HL-60/S4 treated with phorbol 12-myristate 13-acetate at 8.2 ng/mL for 4 days and 3 days (cell line): Measurements from ENCODE around the gene SBNO2.
"Not testable (repeated sequence)": the region's sequence is repeated elsewhere in the genome, so short reads cannot be mapped to it uniquely, and the experiment has no call there.

Experiments
- in situ Hi-C: fragments of 300-500 bp; cut with MboI; formaldehyde crosslinking; loops from 2 replicates; pipeline ENCODE4 v1.15.0; 2022; ENCODE audit warnings: low sequenced_read_pairs

SBNO2 gene

DNA sequence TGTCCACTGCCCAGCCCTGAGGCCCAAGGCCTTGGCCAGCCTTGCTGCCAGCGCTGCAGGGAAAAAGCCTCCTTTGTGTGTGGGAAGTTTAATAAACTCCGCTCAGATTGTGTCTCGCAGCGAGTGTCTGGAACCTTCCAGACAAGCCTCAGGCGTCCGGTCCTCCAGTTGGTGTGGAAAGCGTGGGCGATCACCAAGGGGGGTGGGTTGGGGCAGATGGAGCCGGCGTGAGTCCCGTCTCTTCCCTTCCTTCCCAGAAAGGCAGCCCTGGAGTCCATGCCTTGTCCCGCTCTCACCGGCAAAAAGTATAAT is 36.1 kb upstream of the SBNO2 start:
- in situ Hi-C loops: no loop called here

GRCh38 chr19:1208830-1209229 is 34.8 kb upstream of the SBNO2 start:
- in situ Hi-C loops: not testable (repeated sequence)

- in situ Hi-C loops: no loop called here
Measured at GRCh38 chr19:1206864-1207450, 32.9 kb upstream of the SBNO2 start.

DNA sequence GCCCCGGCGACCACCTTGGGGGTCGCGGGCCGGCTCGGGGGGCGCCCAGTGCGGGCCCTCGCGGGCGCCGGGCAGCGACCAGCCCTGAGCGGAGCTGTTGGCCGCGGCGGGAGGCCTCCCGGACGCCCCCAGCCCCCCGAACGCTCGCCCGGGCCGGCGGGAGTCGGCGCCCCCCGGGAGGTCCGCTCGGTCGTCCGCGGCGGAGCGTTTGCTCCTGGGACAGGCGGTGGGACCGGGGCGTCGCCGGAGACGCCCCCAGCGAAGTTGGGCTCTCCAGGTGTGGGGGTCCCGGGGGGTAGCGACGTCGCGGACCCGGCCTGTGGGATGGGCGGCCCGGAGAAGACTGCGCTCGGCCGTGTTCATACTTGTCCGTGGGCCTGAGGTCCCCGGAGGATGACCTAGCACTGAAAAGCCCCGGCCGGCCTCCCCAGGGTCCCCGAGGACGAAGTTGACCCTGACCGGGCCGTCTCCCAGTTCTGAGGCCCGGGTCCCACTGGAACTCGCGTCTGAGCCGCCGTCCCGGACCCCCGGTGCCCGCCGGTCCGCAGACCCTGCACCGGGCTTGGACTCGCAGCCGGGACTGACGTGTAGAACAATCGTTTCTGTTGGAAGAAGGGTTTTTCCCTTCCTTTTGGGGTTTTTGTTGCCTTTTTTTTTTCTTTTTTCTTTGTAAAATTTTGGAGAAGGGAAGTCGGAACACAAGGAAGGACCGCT is 32.2 kb upstream of the SBNO2 start:
- in situ Hi-C loops: no loop called here

DNA sequence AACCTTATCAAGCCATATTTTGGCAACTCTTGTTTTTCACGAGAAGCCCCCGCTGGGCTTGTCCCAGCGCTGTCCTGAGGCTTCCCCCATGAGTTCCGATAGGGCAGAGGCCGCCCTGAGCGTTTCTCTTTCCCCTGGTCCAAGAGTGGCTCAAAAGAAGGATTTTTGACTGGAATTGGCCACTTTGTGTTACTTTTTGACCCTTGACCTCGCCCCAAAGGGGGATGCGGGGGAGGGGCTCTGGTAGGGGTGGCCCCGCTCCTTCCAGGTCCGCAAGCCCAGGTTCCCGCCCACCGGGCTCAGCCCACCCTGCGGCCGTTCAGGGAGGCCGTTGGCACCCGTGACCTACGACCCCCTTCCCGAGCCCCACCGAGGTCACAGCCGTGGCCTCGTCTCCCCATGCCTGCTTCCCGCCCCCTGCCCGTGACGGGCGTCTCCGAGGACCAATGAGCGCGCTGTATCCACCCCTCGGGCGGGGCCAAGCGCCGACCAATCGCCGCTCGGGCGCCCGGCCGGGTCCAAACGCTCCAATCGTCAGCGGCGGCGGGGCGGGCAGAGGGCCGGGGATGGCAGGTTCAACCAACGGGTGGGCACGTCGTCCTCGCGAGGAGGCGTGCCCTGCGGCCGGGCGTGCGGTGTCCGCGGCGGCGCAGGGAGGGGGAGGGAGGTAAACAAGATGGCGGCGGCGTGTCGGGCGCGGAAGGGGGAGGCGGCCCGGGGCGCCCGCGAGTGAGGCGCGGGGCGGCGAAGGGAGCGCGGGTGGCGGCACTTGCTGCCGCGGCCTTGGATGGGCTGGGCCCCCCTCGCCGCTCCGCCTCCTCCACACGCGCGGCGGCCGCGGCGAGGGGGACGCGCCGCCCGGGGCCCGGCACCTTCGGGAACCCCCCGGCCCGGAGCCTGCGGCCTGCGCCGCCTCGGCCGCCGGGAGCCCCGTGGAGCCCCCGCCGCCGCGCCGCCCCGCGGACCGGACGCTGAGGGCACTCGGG is 31.3 kb upstream of the SBNO2 start, which contains the start of gene STK11:
Gene STK11 (plus strand): TSS at position 665 of the 986 bp plus-strand sequence. CDS start 1,136 bp downstream, outside the sequence.
- in situ Hi-C loops: no loop called here

DNA sequence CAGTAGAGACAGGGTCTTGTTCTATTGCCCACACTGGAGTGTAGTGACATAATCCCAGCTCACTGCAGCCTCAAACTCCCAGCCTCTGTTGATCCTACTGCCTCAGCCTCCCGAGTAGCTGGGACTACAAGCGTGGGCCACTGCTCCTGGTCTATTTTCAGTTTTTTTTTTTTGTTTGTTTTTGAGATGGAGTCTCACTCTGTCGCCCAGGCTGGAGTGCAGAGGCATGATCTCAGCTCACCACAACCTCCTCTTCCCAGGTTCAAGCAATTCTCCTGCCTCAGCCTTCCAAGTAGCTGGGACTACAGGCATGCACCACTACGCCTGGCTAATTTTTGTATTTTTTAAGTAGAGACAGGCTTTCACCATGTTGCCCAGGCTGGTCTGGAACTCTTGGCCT is 26.5 kb upstream of the SBNO2 start:
- in situ Hi-C loops: not testable (repeated sequence)

DNA sequence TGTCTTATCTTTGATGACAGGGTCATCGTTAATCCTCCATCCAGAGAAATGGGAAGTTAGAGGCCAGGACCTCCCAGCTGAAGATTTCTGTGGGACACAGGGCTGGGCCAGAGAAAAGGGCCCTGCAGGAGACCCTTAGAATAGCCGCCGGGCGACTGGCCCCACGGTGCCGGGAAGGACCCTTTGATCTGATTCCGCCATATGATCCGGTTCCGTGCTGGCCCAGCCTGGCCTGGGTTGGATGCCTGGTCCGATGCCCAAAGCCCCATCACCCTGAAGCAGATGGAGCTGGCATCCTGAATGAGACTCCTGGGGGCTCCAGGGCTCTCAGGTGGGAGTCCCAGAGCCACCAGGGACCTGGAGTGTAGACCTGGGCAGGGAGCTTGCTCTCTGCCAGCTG is 25.5 kb upstream of the SBNO2 start:
- in situ Hi-C loops: loop anchor here (10.0 kb wide), 1 partner anchor 85 kb away; no protein-coding TSS in a partner anchor

GRCh38 chr19:1189419-1189818 is 15.4 kb upstream of the SBNO2 start:
- in situ Hi-C loops: no loop called here

DNA sequence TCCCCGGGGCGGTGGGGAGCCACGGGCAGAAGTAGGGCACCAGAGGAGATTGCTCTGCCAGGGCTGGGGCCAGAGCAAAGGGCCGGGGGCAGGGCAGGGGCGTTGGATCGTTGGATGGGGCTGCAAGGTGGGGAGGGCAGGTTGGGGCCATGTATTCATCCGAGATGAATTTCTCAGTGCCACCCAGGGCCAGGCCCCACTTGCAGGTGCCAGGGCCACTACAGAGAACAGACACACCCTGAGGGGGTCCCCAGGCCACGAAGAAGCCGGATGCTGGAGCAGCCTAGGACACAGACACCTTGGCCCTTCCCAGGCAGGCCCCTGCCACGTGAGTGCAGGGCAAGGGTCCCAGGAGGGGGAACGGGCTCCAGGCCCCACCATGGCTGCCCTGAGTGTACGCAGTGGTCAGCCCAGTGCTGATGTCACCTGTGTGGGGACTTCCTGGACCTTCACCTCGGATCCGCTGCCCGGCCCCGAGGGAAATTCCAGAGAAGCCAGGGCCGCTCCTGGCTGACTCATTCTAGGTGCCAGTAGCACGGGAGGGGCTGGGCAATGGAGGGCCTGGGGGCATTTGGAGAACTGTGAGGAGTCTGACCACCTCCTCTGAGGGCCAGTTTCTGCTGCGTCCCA is 9.6 kb upstream of the SBNO2 start:
- in situ Hi-C loops: no loop called here

GRCh38 chr19:1182727-1183126 is 8.7 kb upstream of the SBNO2 start:
- in situ Hi-C loops: no loop called here

- in situ Hi-C loops: no loop called here
Measured at GRCh38 chr19:1182068-1182467, 8.0 kb upstream of the SBNO2 start.

- in situ Hi-C loops: no loop called here
Measured at GRCh38 chr19:1181606-1182005, 7.5 kb upstream of the SBNO2 start.

DNA sequence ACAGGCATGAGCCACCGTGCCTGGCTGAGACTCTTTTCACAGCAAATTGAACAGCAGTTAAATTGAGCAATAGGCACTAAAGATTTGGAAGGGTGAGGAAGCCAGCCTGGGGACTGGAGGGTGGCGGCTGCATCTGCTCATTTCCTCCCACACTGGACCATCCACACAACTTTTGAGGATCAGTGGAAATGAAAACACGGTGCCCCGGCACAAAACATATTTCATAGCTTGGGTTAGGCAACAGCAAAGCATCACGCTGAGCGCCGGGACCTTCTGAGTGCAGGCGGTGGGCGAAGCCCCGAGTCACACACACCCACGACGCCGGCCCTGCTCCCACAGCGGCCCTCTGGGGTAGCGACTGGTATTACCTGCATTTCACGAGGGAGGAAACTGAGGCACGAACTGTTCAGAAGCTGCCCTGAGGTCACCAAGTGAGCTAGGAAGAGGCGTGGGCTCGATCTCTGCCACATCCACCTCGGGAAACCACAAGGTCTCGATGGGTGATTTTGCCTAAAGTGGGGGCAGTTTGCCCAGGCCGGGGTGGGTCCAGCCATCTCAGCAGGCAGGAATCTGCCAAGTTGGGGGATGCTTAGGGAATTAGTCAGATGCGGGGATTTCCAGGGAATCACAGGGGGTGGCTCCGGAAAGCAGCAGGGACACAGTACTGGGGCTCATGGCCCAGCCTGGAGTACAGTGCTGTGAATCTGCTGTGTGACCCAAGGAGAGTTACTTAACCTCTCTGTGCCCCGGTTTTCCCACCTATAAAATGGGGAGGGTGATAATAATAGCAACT is 3.5 kb upstream of the SBNO2 start:
- in situ Hi-C loops: no loop called here

DNA sequence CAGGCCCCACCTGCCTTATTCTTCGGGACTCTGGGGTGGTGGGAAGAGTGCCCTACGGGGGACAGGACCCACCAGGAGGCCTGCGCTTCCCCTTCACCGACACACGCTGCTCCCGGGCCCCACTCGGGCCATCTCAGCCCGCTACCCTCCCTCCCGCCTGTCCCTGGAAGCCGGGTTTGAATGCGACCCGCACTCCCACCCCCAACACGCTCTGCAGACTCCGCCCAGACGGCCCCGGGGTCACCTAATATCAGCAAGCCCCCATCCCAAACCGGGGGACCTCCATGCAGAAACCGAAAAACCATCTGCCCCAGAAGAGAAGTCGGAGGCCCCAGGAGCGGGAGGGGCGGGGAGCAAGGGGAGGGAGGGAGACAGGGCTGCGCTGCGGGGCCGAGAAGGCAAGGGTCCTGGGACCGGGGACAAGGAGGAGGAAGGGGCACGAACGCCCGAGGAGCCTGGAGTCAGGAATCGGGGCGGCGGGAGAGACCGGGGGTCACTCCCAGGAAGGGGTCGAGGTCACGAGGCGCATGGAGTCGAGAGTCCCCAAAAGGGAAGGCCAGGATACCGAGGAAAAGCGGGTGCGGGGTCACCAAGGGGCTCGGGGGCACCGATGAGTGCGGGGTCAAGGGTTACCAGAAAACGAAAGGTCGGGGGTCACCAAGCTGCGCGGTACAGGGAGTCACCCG is 766 bp downstream of the SBNO2 start:
- in situ Hi-C loops: no loop called here

- in situ Hi-C loops: no loop called here
Measured at GRCh38 chr19:1172353-1173158, 1.5 kb downstream of the SBNO2 start.

DNA sequence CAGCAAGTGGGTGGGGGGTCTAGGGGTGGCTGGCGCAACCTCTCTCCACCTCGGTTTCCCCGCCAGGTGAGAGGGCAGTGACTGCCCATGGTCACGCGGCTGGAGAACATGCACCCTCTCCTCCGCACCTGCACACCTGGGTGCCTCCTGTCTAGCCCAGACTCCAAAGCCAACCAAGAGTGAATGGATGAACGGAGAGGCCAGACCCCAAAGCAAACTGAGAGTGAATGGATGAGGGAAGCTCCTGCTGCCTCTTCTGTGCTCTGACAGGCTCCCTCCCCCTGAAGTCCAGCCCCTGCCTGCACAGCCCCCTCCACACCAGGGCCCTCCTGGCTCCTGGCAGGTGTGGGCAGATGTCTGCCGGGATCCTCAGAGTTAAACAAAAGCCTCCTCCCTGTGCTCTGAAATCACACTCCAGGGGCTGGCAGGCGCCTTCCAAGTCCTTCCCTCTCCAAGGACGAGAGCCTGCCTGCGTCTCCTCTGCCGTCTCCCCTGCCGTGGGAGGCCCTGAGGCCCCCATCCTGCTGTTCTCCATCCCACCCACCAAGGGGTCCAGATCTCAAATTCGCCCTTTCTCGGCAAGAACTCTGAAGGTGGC is 2.2 kb downstream of the SBNO2 start:
- in situ Hi-C loops: no loop called here

DNA sequence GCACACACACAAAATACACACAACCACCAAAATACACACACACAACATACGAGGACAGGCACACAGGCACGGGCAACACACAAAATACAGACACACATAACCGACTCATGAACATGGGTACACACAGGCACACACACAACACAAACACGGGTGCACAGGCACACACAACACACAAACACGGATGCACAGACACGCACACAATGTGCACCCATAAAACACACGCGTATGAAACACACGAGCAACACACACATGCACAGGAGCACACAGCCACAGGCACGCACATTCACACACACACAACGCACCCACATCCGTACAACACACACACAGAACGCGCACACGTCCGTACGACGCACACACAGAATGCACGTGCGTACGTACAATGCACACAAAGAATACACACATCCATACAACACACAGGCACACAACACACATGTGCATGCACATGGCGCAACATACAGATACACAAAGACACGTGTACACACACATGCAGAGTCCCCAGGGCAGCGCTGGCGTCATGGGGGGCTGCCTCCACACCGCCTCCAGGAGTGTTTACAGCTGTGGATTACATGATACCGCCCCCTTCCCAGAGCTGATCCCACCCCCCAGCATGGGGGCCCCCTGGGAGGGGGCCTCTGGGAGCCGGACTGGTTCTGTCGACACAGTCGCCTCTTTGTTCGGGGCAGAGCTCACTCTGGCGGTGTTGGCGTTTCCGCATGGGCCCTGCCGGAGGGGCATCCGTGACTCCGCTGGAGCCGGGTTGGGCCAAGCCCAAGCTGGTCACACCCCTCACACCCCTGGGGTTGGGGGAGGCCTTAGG is 2.9 kb downstream of the SBNO2 start:
- in situ Hi-C loops: no loop called here
